ENCODE data around the gene MBD5. TPM values are rescaled to one million over a fixed set of nuclear protein-coding genes. Genes with fewer than 3 reads are reported as not detected.
"Not testable (repeated sequence)": the region's sequence is repeated elsewhere in the genome, so short reads cannot be mapped to it uniquely, and the experiment has no call there.

The MBD5 gene
- 7.0 and 11.3 TPM in 2 replicates for total RNA-seq (2014; rRNA removed; shearing (Covaris generic))

DNA sequence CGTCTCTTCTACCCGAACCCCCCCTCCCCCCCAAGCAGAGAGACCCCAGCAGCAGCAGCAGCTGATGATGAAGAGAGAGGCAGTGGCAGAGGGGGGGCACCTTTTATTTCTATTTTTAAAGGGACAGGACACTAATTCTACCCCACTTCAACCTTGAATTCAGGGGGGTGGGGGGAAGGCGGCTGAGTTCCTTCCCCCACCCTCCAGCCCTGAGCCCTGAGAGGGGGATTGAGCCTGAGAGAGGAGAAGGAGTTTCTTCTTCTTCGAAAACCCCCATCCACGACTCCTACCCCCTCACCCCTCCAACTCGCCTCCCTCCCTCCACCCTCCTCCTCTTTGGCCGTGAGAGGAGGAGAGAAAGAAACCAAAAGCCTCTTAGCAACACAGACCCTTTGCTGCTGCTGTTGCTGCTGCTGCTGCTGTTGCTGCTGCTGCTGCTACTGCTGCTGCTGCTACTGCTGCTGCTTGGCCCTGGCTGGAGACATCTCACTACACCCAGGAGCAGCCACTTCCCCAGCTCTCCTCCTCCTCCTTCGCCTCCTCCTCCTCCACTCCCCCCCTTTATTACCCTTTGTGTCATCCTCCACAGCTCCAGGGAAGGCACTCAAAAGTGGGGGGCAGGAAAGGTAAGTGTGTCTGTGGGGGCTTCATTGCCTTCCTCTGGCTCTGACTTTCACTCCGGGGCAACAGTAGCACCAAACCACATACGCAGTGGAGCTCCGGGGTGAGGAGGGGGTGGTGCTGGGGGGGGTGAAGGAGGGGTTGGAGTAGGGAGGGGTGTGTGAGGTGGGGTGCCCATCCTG is at the start of gene MBD5:
TSS of gene MBD5 (plus strand) at position 33 of the 803 bp plus-strand sequence.
- H3K36me3 ChIP-seq (replicated peaks; ENCODE audit: control insufficient read depth, insufficient read depth, low read length), result no peaks in the 10 kb centered on the region
- H3K27me3 ChIP-seq (ENCODE audit: control insufficient read depth, insufficient read depth, low read length), result no peaks in the 10 kb centered on the region
- peak; percentile 28 for DNase-seq
- peak within 1 kb of the TSS; percentile 62 for H3K4me3 ChIP-seq (ENCODE audit: insufficient read depth, low read depth, low read length)

- DNase-seq, result no peak
- H3K4me3 ChIP-seq (ENCODE audit: insufficient read depth, low read depth, low read length), result no peak overlapping the region
- peaks cover 1% of the 10 kb centered on the region; the same call in 1 of the 2 replicates for H3K36me3 ChIP-seq (replicated peaks; ENCODE audit: control insufficient read depth, insufficient read depth, low read length)
- H3K27me3 ChIP-seq (ENCODE audit: control insufficient read depth, insufficient read depth, low read length), result no peaks in the 10 kb centered on the region
Observed at GRCh38 chr2:147976102-147976501, 44.8 kb upstream of the MBD5 start.

DNA sequence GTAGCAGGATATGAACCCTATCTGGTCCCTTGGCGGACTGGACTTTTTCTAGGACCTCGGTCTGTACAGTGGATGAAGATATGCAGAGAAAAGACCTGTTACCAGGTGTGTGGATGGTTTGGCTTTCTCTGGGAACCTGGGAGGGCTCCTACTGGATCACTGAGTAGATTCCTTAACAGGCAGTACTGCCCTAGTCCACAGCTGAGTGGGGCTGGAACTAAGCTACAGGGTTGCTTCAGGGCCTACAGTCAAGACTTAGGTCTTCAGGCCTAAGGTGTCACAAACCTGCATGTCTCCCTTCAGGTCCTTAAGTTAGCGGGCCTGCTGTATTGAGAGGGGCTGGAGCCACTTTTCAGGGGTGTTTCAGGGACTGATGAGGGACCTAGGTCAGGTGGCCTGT is 43.2 kb upstream of the MBD5 start:
- no peak overlapping the region for H3K4me3 ChIP-seq (ENCODE audit: insufficient read depth, low read depth, low read length)
- no peak for DNase-seq
- no peaks in the 10 kb centered on the region for H3K27me3 ChIP-seq (ENCODE audit: control insufficient read depth, insufficient read depth, low read length)
- H3K36me3 ChIP-seq (replicated peaks; ENCODE audit: control insufficient read depth, insufficient read depth, low read length), result no peaks in the 10 kb centered on the region; the same call in 1 of the 2 replicates

GRCh38 chr2:147980940-147981528 is 39.9 kb upstream of the MBD5 start:
- Histone ChIP-seq H3K27me3 (ENCODE audit: control insufficient read depth, insufficient read depth, low read length) (no peaks in the 10 kb centered on the region), H3K36me3 (replicated peaks; ENCODE audit: control insufficient read depth, insufficient read depth, low read length) (no peaks in the 10 kb centered on the region), H3K4me3 (ENCODE audit: insufficient read depth, low read depth, low read length) (no peak overlapping the region)
- DNase-seq, result no peak

DNA sequence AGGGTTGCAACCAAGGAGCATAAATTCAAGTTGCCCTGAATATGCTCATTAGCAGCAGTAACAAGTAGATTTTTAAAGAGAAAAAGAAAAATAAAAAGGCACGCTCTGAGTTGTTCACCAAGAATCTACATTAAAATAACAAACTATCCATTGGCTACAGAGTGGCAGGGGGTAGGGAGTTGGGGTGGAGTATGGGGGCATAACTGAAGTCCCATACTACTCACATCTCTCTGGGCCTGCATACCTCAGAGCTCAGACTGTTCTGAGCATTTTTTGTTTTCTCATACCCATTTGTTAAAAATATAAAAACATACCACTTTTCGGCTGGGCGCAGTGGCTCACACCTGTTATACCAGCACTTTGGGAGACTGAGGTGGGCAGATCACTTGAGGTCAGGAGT is 31.8 kb upstream of the MBD5 start:
- Histone ChIP-seq H3K36me3 (replicated peaks; ENCODE audit: control insufficient read depth, insufficient read depth, low read length) (no peaks in the 10 kb centered on the region), H3K4me3 (ENCODE audit: insufficient read depth, low read depth, low read length) (no peak overlapping the region), H3K27me3 (ENCODE audit: control insufficient read depth, insufficient read depth, low read length) (no peaks in the 10 kb centered on the region)
- DNase-seq, result no peak

- Histone ChIP-seq H3K27me3 (ENCODE audit: control insufficient read depth, insufficient read depth, low read length) (no peaks in the 10 kb centered on the region), H3K36me3 (replicated peaks; ENCODE audit: control insufficient read depth, insufficient read depth, low read length) (no peaks in the 10 kb centered on the region), H3K4me3 (ENCODE audit: insufficient read depth, low read depth, low read length) (no peak overlapping the region)
- DNase-seq, result peak; percentile 15
Observed at GRCh38 chr2:147989809-147990403, 31.0 kb upstream of the MBD5 start.

GRCh38 chr2:147994965-147995364 is 25.9 kb upstream of the MBD5 start:
- H3K36me3 ChIP-seq (replicated peaks; ENCODE audit: control insufficient read depth, insufficient read depth, low read length); H3K27me3 ChIP-seq (ENCODE audit: control insufficient read depth, insufficient read depth, low read length); H3K4me3 ChIP-seq (ENCODE audit: insufficient read depth, low read depth, low read length); DNase-seq: not testable (repeated sequence)

DNA sequence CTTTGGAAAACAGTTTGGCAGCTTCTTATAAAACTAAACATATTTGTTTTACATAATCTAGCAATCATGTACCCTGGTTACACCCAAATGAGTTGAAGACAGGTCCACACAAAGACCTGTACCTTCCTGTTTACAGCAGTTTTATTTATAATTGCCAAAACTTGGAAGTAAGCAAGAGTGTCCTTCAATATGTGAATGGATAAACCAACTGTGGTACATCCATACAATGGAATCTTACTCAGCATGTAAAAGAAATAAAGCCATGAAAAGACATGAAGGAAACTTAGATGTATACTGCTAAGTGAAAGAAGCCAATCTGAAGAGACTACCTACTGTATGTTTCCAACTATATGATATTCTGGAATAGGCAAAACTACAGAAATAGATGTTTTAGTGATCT is 24.1 kb upstream of the MBD5 start:
- Histone ChIP-seq H3K4me3 (ENCODE audit: insufficient read depth, low read depth, low read length) (no peak overlapping the region), H3K36me3 (replicated peaks; ENCODE audit: control insufficient read depth, insufficient read depth, low read length) (no peaks in the 10 kb centered on the region; the same call in none of the 2 replicates), H3K27me3 (ENCODE audit: control insufficient read depth, insufficient read depth, low read length) (no peaks in the 10 kb centered on the region)
- DNase-seq, result no peak

GRCh38 chr2:147998203-147998602 is 22.7 kb upstream of the MBD5 start:
- DNase-seq, result no peak
- Histone ChIP-seq H3K27me3 (ENCODE audit: control insufficient read depth, insufficient read depth, low read length) (no peaks in the 10 kb centered on the region), H3K36me3 (replicated peaks; ENCODE audit: control insufficient read depth, insufficient read depth, low read length) (no peaks in the 10 kb centered on the region; the same call in none of the 2 replicates), H3K4me3 (ENCODE audit: insufficient read depth, low read depth, low read length) (no peak overlapping the region)

DNA sequence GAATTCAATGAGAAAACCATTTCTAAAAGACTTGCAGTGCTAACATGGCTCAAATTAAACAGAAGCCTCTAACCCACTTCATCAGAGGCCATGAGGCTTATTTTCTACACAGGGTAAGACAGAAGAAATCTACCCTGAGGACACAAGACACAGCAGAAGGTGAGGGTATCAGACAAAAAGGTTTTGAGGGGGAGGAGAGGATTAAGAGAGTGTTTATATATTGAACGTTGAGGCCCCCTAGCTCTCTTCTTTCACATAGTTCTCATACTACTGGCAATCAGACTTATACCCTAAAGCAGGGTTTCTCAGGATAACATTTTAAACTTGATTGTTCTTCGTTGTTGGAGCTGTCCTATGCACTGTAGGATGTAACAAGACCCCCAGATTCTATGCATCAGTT is 21.8 kb upstream of the MBD5 start:
- DNase-seq, result no peak
- no peaks in the 10 kb centered on the region; the same call in none of the 2 replicates for H3K36me3 ChIP-seq (replicated peaks; ENCODE audit: control insufficient read depth, insufficient read depth, low read length)

DNA sequence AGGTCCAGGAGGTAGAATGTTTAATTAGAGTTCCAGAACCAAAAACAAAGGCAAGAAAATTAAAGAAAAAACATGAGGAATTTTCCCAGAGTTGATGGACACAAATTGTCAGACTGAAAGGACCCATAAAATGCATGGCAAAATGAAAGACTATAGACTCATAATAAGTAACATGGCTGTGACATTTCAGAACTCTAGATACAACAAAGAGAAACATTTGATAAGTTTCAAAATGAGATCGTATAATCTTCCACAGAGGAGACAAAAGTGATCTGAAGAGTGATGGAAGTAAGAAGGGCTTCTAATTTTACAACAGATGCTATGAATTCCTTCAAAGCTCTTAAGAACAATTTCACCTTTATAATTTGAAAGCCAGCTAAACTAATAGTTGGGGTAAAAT is 20.8 kb upstream of the MBD5 start:
- H3K36me3 ChIP-seq (replicated peaks; ENCODE audit: control insufficient read depth, insufficient read depth, low read length), result no peaks in the 10 kb centered on the region; the same call in none of the 2 replicates
- no peak overlapping the region for H3K4me3 ChIP-seq (ENCODE audit: insufficient read depth, low read depth, low read length)
- DNase-seq, result no peak
- no peaks in the 10 kb centered on the region for H3K27me3 ChIP-seq (ENCODE audit: control insufficient read depth, insufficient read depth, low read length)

More for the DNA sequence above, 21.8 kb upstream of the MBD5 start:
- Histone ChIP-seq H3K27me3 (ENCODE audit: control insufficient read depth, insufficient read depth, low read length) (no peaks in the 10 kb centered on the region), H3K4me3 (ENCODE audit: insufficient read depth, low read depth, low read length) (no peak overlapping the region)

DNA sequence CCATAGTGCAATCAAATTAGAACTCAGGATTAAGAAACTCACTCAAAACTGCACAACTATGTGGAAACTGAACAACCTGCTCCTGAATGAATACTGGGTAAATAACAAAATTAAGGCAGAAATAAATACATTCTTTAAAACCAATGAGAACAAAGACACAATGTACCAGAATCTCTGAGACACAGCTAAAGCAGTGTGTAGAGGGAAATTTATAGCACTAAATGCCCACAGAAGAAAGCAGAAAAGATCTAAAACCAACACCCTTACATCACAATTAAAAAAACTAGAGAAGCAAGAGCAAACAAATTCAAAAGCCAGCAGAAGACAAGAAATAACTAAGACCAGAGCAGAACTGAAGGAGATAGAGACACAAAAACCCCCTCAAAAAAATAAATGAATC is 18.5 kb upstream of the MBD5 start:
- DNase-seq; H3K36me3 ChIP-seq (replicated peaks; ENCODE audit: control insufficient read depth, insufficient read depth, low read length); H3K27me3 ChIP-seq (ENCODE audit: control insufficient read depth, insufficient read depth, low read length); H3K4me3 ChIP-seq (ENCODE audit: insufficient read depth, low read depth, low read length): not testable (repeated sequence)

GRCh38 chr2:148006249-148007007 is 14.5 kb upstream of the MBD5 start:
- Histone ChIP-seq H3K27me3 (ENCODE audit: control insufficient read depth, insufficient read depth, low read length) (no peaks in the 10 kb centered on the region), H3K4me3 (ENCODE audit: insufficient read depth, low read depth, low read length) (no peak overlapping the region), H3K36me3 (replicated peaks; ENCODE audit: control insufficient read depth, insufficient read depth, low read length) (no peaks in the 10 kb centered on the region)
- peak; percentile 7 for DNase-seq

GRCh38 chr2:148007219-148007900 is 13.5 kb upstream of the MBD5 start:
- H3K36me3 ChIP-seq (replicated peaks; ENCODE audit: control insufficient read depth, insufficient read depth, low read length), result no peaks in the 10 kb centered on the region
- no peak overlapping the region for H3K4me3 ChIP-seq (ENCODE audit: insufficient read depth, low read depth, low read length)
- H3K27me3 ChIP-seq (ENCODE audit: control insufficient read depth, insufficient read depth, low read length), result no peaks in the 10 kb centered on the region
- no peak for DNase-seq
